Caco-2 (cell line): Measurements from ENCODE around the gene TMEM131L. TPM values are rescaled to one million over a fixed set of nuclear protein-coding genes. Genes with fewer than 3 reads are reported as not detected.

Experiments used
- BruUV-seq: library from RNA; stranded (reverse); fragments of 400-500 nt; replicated peaks from 2 replicates; lab custom pipeline; 2021; lab: Mats Ljungman, UMichigan
- CTCF ChIA-PET: fragments of 300-600 bp; sonication (Branson Sonifier 250); formaldehyde crosslinking; loops from one replicate; lab custom pipeline; 2022; ENCODE audit warnings: antibody characterized with exemption; lab: Charles Lee
- POLR2A ChIA-PET: fragments of 300-600 bp; sonication (Branson Sonifier 250); formaldehyde crosslinking; loops from one replicate; lab custom pipeline; 2022; ENCODE audit warnings: antibody characterized with exemption; lab: Charles Lee
- DNase-seq, 2 experiments: peaks; one replicate each; pipeline versions ENCODE4 v3.0.0 to v3.0.0-alpha.2; 2020 to 2022
- H3K27me3 ChIP-seq: replicated peaks from 2 replicates; pipeline ENCODE4 v1.6.0; 2011; ENCODE audit warnings: low read length; ENCODE audit not compliant: control insufficient read depth, insufficient read depth
- H3K36me3 ChIP-seq: 2 replicates; pipeline ENCODE4 v1.5.1; 2011; ENCODE audit warnings: low read length; ENCODE audit not compliant: control insufficient read depth, insufficient read depth
- H3K4me1 ChIP-seq: fragments of 250-450 bp; sonication (Bioruptor Pico); 2 replicates; pipeline ENCODE4 v1.5.1; 2020; ENCODE audit warnings: mild to moderate bottlenecking
- H3K4me3 ChIP-seq: 2 replicates; pipeline ENCODE4 v1.5.1; 2011; ENCODE audit warnings: low read depth, mild to moderate bottlenecking, control low read depth, low read length
- H3K9me3 ChIP-seq: fragments of 250-450 bp; sonication (Bioruptor Pico); 2 replicates; pipeline ENCODE4 v1.5.1; 2020; ENCODE audit warnings: mild to moderate bottlenecking, moderate library complexity
- H3K27ac Mint-ChIP-seq: one replicate; pipeline ENCODE4 v1.8.0; 2022; ENCODE audit warnings: mixed read lengths; ENCODE audit not compliant: unreplicated experiment
- H3K27me3 Mint-ChIP-seq: one replicate; pipeline ENCODE4 v1.8.0; 2022; ENCODE audit warnings: mixed read lengths; ENCODE audit not compliant: insufficient read depth, unreplicated experiment
- H3K36me3 Mint-ChIP-seq: one replicate; pipeline ENCODE4 v1.8.0; 2022; ENCODE audit warnings: mild to moderate bottlenecking, mixed read lengths; ENCODE audit not compliant: insufficient read depth, unreplicated experiment
- H3K4me1 Mint-ChIP-seq: one replicate; pipeline ENCODE4 v1.8.0; 2022; ENCODE audit warnings: low read depth, mixed read lengths; ENCODE audit not compliant: unreplicated experiment
- H3K4me3 Mint-ChIP-seq: one replicate; pipeline ENCODE4 v1.8.0; 2022; ENCODE audit warnings: mild to moderate bottlenecking, moderate library complexity, mixed read lengths; ENCODE audit not compliant: unreplicated experiment
- H3K9me3 Mint-ChIP-seq: one replicate; pipeline ENCODE4 v1.8.0; 2022; ENCODE audit warnings: mixed read lengths; ENCODE audit not compliant: unreplicated experiment
- intact Hi-C: fragments of 100-400 bp; cut with micrococcal nuclease; formaldehyde crosslinking; loops from one replicate; pipeline ENCODE4 v1.10.0; 2022; ENCODE audit not compliant: unreplicated experiment
- total RNA-seq: library from RNA; stranded (reverse); gene quantifications from 2 replicates; pipeline ENCODE4 v1.2.3, GENCODE V29; 2022
- TF ChIP-seq, protein P1 (sequence below), 2 experiments: fragments of 200-600 bp in 1 of 2; IDR thresholded peaks; 1 replicate in 1 of 2; 2 replicates in 1 of 2; pipeline versions ENCODE4 v1.5.1 to v1.8.0; 2011 to 2022; ENCODE audit warnings: antibody characterized with exemption in 1 of 2, control low read depth in 1 of 2, inconsistent platforms in 1 of 2, low read depth in 1 of 2, low read length in 1 of 2, mild to moderate bottlenecking in 1 of 2, moderate library complexity in 1 of 2; ENCODE audit not compliant: insufficient read depth in 1 of 2, severe bottlenecking in 1 of 2, unreplicated experiment in 1 of 2

TMEM131L gene
- total RNA-seq, 1 experiment from 2014 or later = 20.8 TPM

DNA sequence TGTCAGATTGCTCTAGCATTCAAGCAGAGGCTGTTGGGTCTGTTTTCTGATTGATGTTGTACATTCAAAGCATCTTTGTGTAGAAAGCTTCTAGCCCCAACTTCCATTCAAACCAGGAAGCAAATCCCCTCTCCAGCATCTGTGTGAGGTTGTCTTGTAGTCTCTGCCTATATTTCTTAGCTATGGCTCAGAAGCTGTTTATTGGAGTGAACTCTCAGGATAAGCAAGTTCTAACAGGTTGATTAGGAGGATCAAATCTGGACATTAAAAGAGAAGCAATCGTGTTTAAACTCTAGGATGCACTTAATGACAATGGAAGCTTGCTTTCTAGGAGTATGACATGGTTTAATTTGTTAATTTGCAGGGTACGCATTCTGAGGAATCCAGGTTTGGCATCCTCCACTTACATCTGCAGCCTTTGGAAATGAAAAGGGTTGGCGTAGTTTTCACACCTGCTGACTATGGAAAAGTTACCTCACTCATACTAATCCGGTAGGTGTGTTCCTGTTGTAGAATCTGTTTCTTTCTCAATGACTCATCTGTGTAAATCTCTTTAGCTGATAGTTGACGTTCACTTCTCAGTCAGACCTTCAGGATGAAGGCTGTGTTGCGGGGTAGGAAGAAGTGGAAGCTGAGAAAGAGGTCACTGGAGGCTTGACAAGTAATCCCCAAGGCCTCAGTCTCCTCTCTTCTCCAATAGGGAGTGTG, 129.9 kb downstream of the TMEM131L start:
- no peaks in the 10 kb centered on the region for H3K27me3 Mint-ChIP-seq
- DNase-seq = no peak
- ChIA-PET POLR2A (no interaction called here), CTCF (no interaction called here)
- Histone ChIP-seq H3K36me3 (no peaks in the 10 kb centered on the region), H3K4me3 (no peak overlapping the region), H3K27me3 (no peaks in the 10 kb centered on the region), H3K9me3 (no peaks in the 10 kb centered on the region), H3K4me1 (no peaks in the 10 kb centered on the region)
- no peaks in the 10 kb centered on the region for H3K9me3 Mint-ChIP-seq
- H3K27ac Mint-ChIP-seq = no peak overlapping the region
- TF ChIP-seq, protein P1, sequence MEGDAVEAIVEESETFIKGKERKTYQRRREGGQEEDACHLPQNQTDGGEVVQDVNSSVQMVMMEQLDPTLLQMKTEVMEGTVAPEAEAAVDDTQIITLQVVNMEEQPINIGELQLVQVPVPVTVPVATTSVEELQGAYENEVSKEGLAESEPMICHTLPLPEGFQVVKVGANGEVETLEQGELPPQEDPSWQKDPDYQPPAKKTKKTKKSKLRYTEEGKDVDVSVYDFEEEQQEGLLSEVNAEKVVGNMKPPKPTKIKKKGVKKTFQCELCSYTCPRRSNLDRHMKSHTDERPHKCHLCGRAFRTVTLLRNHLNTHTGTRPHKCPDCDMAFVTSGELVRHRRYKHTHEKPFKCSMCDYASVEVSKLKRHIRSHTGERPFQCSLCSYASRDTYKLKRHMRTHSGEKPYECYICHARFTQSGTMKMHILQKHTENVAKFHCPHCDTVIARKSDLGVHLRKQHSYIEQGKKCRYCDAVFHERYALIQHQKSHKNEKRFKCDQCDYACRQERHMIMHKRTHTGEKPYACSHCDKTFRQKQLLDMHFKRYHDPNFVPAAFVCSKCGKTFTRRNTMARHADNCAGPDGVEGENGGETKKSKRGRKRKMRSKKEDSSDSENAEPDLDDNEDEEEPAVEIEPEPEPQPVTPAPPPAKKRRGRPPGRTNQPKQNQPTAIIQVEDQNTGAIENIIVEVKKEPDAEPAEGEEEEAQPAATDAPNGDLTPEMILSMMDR (IDR thresholded peaks at IDR 0.05; ENCODE audit: insufficient read depth in 1 of 2, low read depth in 1 of 2, low read length in 1 of 2, severe bottlenecking in 1 of 2, unreplicated experiment in 1 of 2) = no peak
- intact Hi-C loops = no loop called here
- H3K4me1 Mint-ChIP-seq = no peaks in the 10 kb centered on the region
- H3K36me3 Mint-ChIP-seq = peaks cover 27% of the 10 kb centered on the region
- no TSS peak for BruUV-seq
- H3K4me3 Mint-ChIP-seq = no peak overlapping the region

GRCh38 chr4:153602758-153603157, 136.6 kb downstream of the TMEM131L start:
- TF ChIP-seq, protein P1 (IDR thresholded peaks at IDR 0.05; ENCODE audit: insufficient read depth in 1 of 2, low read depth in 1 of 2, low read length in 1 of 2, severe bottlenecking in 1 of 2, unreplicated experiment in 1 of 2) = no peak
- Mint-ChIP-seq H3K27ac (no peak overlapping the region), H3K36me3 (peaks cover 18% of the 10 kb centered on the region), H3K4me3 (no peak overlapping the region), H3K4me1 (no peaks in the 10 kb centered on the region), H3K27me3 (no peaks in the 10 kb centered on the region), H3K9me3 (no peaks in the 10 kb centered on the region)
- Histone ChIP-seq H3K4me3 (no peak overlapping the region), H3K9me3 (no peaks in the 10 kb centered on the region), H3K4me1 (no peaks in the 10 kb centered on the region), H3K36me3 (no peaks in the 10 kb centered on the region), H3K27me3 (no peaks in the 10 kb centered on the region)
- ChIA-PET POLR2A (no interaction called here), CTCF (no interaction called here)
- DNase-seq = no peak
- no TSS peak for BruUV-seq
- intact Hi-C loops = no loop called here

DNA sequence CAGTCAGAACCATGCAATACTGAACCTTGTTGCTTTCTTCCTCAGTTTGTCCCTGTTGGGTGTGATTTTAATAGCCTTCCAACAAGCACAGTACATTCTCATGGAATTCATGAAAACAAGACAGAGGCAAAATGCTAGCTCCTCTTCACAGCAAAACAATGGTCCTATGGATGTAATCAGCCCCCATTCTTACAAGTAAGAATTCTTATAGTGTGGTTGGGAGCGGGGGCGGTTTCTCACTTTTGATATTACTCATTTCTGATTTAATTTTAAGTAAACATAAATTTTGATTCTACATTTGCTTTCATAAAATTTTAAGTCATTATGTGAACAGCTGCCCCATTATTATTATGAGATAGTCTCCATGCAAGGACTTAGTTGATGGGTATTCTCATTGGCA, 137.1 kb downstream of the TMEM131L start:
- POLR2A ChIA-PET = no interaction called here

More for the DNA sequence above, 137.1 kb downstream of the TMEM131L start:
- H3K4me3 ChIP-seq = no peak overlapping the region
- CTCF ChIA-PET = no interaction called here
- TF ChIP-seq, protein P1 (IDR thresholded peaks at IDR 0.05; ENCODE audit: insufficient read depth in 1 of 2, low read depth in 1 of 2, low read length in 1 of 2, severe bottlenecking in 1 of 2, unreplicated experiment in 1 of 2) = no peak
- H3K36me3 Mint-ChIP-seq = peaks cover 18% of the 10 kb centered on the region
- intact Hi-C loops = no loop called here
- H3K9me3 Mint-ChIP-seq = no peaks in the 10 kb centered on the region
- H3K27ac Mint-ChIP-seq = no peak overlapping the region
- H3K4me1 ChIP-seq = no peaks in the 10 kb centered on the region
- no peaks in the 10 kb centered on the region for H3K27me3 ChIP-seq
- no peak for DNase-seq
- no peaks in the 10 kb centered on the region for H3K9me3 ChIP-seq
- H3K4me1 Mint-ChIP-seq = no peaks in the 10 kb centered on the region
- H3K36me3 ChIP-seq = no peaks in the 10 kb centered on the region
- BruUV-seq = no TSS peak
- no peak overlapping the region for H3K4me3 Mint-ChIP-seq
- H3K27me3 Mint-ChIP-seq = no peaks in the 10 kb centered on the region
